Tibial nerve (tissue), 4 donors: Measurements from ENCODE around the gene CLCN7.

Source experiments
- EP300 ChIP-seq, 2 donors: sonication (generic); formaldehyde crosslinking; IDR thresholded peaks; one replicate each; pipeline ENCODE4 v1.6.1; 2017; ENCODE audit warnings: antibody characterized with exemption in 2 of 2, mild to moderate bottlenecking in 1 of 2
- POLR2A ChIP-seq, 2 donors: fragments of 450-650 bp; IDR thresholded peaks; one replicate each; pipeline ENCODE4 v1.6.1; 2017; ENCODE audit warnings: antibody characterized with exemption in 2 of 2, mild to moderate bottlenecking in 2 of 2, moderate library complexity in 2 of 2
- TF ChIP-seq, protein P1 (sequence below), 5 experiments: fragments of 200-600 bp in 3 of 5; fragments of 450-650 bp in 2 of 5; sonication (generic) in 3 of 5; IDR thresholded peaks; one replicate each; pipeline ENCODE4 v1.5.1; 2016 to 2019; ENCODE audit warnings: antibody characterized with exemption in 5 of 5, mild to moderate bottlenecking in 3 of 5, moderate library complexity in 2 of 5

DNA sequence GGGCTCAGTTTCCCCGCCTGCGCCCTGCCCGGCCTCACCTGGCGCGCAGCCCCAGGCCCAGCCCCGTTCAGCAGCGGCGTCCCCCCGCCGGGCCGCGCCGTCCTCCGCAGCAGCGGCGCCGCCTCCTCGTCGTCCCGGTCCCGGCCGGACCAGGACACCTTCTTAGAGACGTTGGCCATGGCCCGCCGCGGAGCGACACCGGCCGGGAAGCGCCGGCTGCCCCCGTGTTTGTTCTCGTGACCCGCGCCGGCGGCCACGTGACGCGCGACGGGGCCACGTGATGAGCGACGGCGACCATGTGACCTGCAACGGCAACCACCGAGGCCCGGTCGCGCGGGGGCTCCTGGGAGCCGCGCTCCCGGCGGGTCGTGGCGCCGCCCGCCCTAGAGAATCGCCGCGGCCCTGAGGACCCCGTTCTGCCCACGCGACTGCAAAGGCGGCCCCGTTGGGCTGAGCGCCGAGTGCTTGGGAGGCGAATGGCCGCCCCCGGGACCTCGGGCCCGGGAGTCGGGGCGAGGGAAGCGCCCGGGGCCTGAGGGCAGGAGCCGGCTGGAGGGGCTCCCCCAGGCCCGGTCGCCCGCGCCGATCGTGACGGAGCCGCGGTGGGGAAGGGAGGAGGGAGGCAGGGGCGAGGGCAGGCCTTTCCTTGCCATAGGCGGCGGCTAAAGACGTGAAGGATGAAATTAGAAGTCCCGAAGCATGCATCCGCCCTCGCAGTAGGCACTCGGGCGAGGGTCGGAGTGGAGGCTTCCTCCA lies at the start of gene CLCN7:
- peak; percentile 85 to 87 for TF ChIP-seq POLR2A (IDR thresholded peaks at IDR 0.05)
- TF ChIP-seq, protein P1, sequence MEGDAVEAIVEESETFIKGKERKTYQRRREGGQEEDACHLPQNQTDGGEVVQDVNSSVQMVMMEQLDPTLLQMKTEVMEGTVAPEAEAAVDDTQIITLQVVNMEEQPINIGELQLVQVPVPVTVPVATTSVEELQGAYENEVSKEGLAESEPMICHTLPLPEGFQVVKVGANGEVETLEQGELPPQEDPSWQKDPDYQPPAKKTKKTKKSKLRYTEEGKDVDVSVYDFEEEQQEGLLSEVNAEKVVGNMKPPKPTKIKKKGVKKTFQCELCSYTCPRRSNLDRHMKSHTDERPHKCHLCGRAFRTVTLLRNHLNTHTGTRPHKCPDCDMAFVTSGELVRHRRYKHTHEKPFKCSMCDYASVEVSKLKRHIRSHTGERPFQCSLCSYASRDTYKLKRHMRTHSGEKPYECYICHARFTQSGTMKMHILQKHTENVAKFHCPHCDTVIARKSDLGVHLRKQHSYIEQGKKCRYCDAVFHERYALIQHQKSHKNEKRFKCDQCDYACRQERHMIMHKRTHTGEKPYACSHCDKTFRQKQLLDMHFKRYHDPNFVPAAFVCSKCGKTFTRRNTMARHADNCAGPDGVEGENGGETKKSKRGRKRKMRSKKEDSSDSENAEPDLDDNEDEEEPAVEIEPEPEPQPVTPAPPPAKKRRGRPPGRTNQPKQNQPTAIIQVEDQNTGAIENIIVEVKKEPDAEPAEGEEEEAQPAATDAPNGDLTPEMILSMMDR (IDR thresholded peaks at IDR 0.05): peak in 2 of 5 experiments; percentile 29 to 51
- peak; percentile 62 to 93 for TF ChIP-seq EP300 (IDR thresholded peaks at IDR 0.05)
